ENCODE results near the gene MCF2L2. TPM values are rescaled to one million over a fixed set of nuclear protein-coding genes. Genes with fewer than 3 reads are reported as not detected.
"Not testable (repeated sequence)": the region's sequence is repeated elsewhere in the genome, so short reads cannot be mapped to it uniquely, and the experiment has no call there.

Gene MCF2L2
- polyA plus RNA-seq, 1 donor = 2.4 TPM

- H3K9me3 ChIP-seq (ENCODE audit: control insufficient read depth, low read depth, low read length) = no peaks in the 10 kb centered on the region
- no peak overlapping the region for H3K27ac ChIP-seq (ENCODE audit: low read length)
- peaks cover 23% of the 10 kb centered on the region for H3K27me3 ChIP-seq (ENCODE audit: control insufficient read depth, insufficient read depth, low read length)
- H3K4me3 ChIP-seq (ENCODE audit: low read length) = no peak overlapping the region
- H3K4me1 ChIP-seq (ENCODE audit: control insufficient read depth, insufficient read depth, low read length) = no peaks in the 10 kb centered on the region
- no peak for DNase-seq
- no peaks in the 10 kb centered on the region for H3K36me3 ChIP-seq (ENCODE audit: control insufficient read depth, insufficient read depth, low read length)
- 17% methylated on average over 1 of the region's 9 CpGs for WGBS (ENCODE audit: insufficient coverage, low lambda C conversion rate)
Measured at GRCh38 chr3:183434503-183434902, 6.1 kb upstream of the MCF2L2 start.

- WGBS (ENCODE audit: insufficient coverage, low lambda C conversion rate) = 67% methylated on average over 1 of the region's 5 CpGs
- Histone ChIP-seq H3K9me3 (ENCODE audit: control insufficient read depth, low read depth, low read length) (peaks cover 5% of the 10 kb centered on the region), H3K27me3 (ENCODE audit: control insufficient read depth, insufficient read depth, low read length) (peaks cover 52% of the 10 kb centered on the region), H3K4me3 (ENCODE audit: low read length) (no peak overlapping the region), H3K36me3 (ENCODE audit: control insufficient read depth, insufficient read depth, low read length) (no peaks in the 10 kb centered on the region), H3K4me1 (ENCODE audit: control insufficient read depth, insufficient read depth, low read length) (peaks cover 4% of the 10 kb centered on the region), H3K27ac (ENCODE audit: low read length) (no peak overlapping the region)
- DNase-seq = no peak
Measured at GRCh38 chr3:183430325-183430957, 2.0 kb upstream of the MCF2L2 start.

GRCh38 chr3:183427876-183428446 is 458 bp downstream of the MCF2L2 start:
- peaks cover 4% of the 10 kb centered on the region for H3K4me1 ChIP-seq (ENCODE audit: control insufficient read depth, insufficient read depth, low read length)
- no CpG with 5 or more reads among the region's 47 CpGs for WGBS (ENCODE audit: insufficient coverage, low lambda C conversion rate)
- H3K36me3 ChIP-seq (ENCODE audit: control insufficient read depth, insufficient read depth, low read length) = no peaks in the 10 kb centered on the region
- peak in 1 of 2 donors; percentile 44 for DNase-seq
- peaks cover 55% of the 10 kb centered on the region for H3K27me3 ChIP-seq (ENCODE audit: control insufficient read depth, insufficient read depth, low read length)
- H3K4me3 ChIP-seq (ENCODE audit: low read length) = peak overlapping the region; percentile 57
- no peak overlapping the region for H3K27ac ChIP-seq (ENCODE audit: low read length)
- peaks cover 5% of the 10 kb centered on the region for H3K9me3 ChIP-seq (ENCODE audit: control insufficient read depth, low read depth, low read length)

GRCh38 chr3:183427196-183427875 is 1.1 kb downstream of the MCF2L2 start:
- H3K9me3 ChIP-seq (ENCODE audit: control insufficient read depth, low read depth, low read length) = peaks cover 5% of the 10 kb centered on the region
- peaks cover 51% of the 10 kb centered on the region for H3K27me3 ChIP-seq (ENCODE audit: control insufficient read depth, insufficient read depth, low read length)
- H3K27ac ChIP-seq (ENCODE audit: low read length) = no peak overlapping the region
- no peaks in the 10 kb centered on the region for H3K36me3 ChIP-seq (ENCODE audit: control insufficient read depth, insufficient read depth, low read length)
- DNase-seq = no peak
- H3K4me1 ChIP-seq (ENCODE audit: control insufficient read depth, insufficient read depth, low read length) = peaks cover 4% of the 10 kb centered on the region
- WGBS (ENCODE audit: insufficient coverage, low lambda C conversion rate) = no CpG with 5 or more reads among the region's 28 CpGs
- peak overlapping the region; percentile 57 for H3K4me3 ChIP-seq (ENCODE audit: low read length)

- H3K36me3 ChIP-seq (ENCODE audit: control insufficient read depth, insufficient read depth, low read length); H3K27me3 ChIP-seq (ENCODE audit: control insufficient read depth, insufficient read depth, low read length); DNase-seq; H3K4me1 ChIP-seq (ENCODE audit: control insufficient read depth, insufficient read depth, low read length); H3K4me3 ChIP-seq (ENCODE audit: low read length); H3K27ac ChIP-seq (ENCODE audit: low read length); H3K9me3 ChIP-seq (ENCODE audit: control insufficient read depth, low read depth, low read length): not testable (repeated sequence)
- WGBS (ENCODE audit: insufficient coverage, low lambda C conversion rate) = no CpG with 5 or more reads among the region's 2 CpGs
Measured at GRCh38 chr3:183418807-183419206, 9.6 kb downstream of the MCF2L2 start.

GRCh38 chr3:183411216-183411922 is 17.1 kb downstream of the MCF2L2 start:
- WGBS (ENCODE audit: insufficient coverage, low lambda C conversion rate) = 100% methylated on average over 1 of the region's 3 CpGs

GRCh38 chr3:183410759-183411158 is 17.7 kb downstream of the MCF2L2 start:
- no peaks in the 10 kb centered on the region for H3K4me1 ChIP-seq (ENCODE audit: control insufficient read depth, insufficient read depth, low read length)
- DNase-seq = no peak
- H3K4me3 ChIP-seq (ENCODE audit: low read length) = no peak overlapping the region
- H3K36me3 ChIP-seq (ENCODE audit: control insufficient read depth, insufficient read depth, low read length) = no peaks in the 10 kb centered on the region
- H3K9me3 ChIP-seq (ENCODE audit: control insufficient read depth, low read depth, low read length) = no peaks in the 10 kb centered on the region
- H3K27ac ChIP-seq (ENCODE audit: low read length) = no peak overlapping the region
- H3K27me3 ChIP-seq (ENCODE audit: control insufficient read depth, insufficient read depth, low read length) = no peaks in the 10 kb centered on the region

More at GRCh38 chr3:183411216-183411922, 17.1 kb downstream of the MCF2L2 start:
- Histone ChIP-seq H3K9me3 (ENCODE audit: control insufficient read depth, low read depth, low read length) (no peaks in the 10 kb centered on the region), H3K27ac (ENCODE audit: low read length) (no peak overlapping the region), H3K4me1 (ENCODE audit: control insufficient read depth, insufficient read depth, low read length) (no peaks in the 10 kb centered on the region), H3K36me3 (ENCODE audit: control insufficient read depth, insufficient read depth, low read length) (no peaks in the 10 kb centered on the region), H3K4me3 (ENCODE audit: low read length) (no peak overlapping the region), H3K27me3 (ENCODE audit: control insufficient read depth, insufficient read depth, low read length) (no peaks in the 10 kb centered on the region)
- DNase-seq = no peak

- H3K27me3 ChIP-seq (ENCODE audit: control insufficient read depth, insufficient read depth, low read length) = no peaks in the 10 kb centered on the region
- DNase-seq = no peak
- 100% methylated on average over 1 of the region's 5 CpGs for WGBS (ENCODE audit: insufficient coverage, low lambda C conversion rate)
Measured at GRCh38 chr3:183410280-183410679, 18.1 kb downstream of the MCF2L2 start.

GRCh38 chr3:183409219-183409618 is 19.2 kb downstream of the MCF2L2 start:
- no peaks in the 10 kb centered on the region for H3K9me3 ChIP-seq (ENCODE audit: control insufficient read depth, low read depth, low read length)
- WGBS (ENCODE audit: insufficient coverage, low lambda C conversion rate) = no CpG with 5 or more reads among the region's 2 CpGs
- no peak overlapping the region for H3K27ac ChIP-seq (ENCODE audit: low read length)
- no peaks in the 10 kb centered on the region for H3K36me3 ChIP-seq (ENCODE audit: control insufficient read depth, insufficient read depth, low read length)
- DNase-seq = no peak
- no peak overlapping the region for H3K4me3 ChIP-seq (ENCODE audit: low read length)
- no peaks in the 10 kb centered on the region for H3K27me3 ChIP-seq (ENCODE audit: control insufficient read depth, insufficient read depth, low read length)
- no peaks in the 10 kb centered on the region for H3K4me1 ChIP-seq (ENCODE audit: control insufficient read depth, insufficient read depth, low read length)

More at GRCh38 chr3:183410280-183410679, 18.1 kb downstream of the MCF2L2 start:
- Histone ChIP-seq H3K4me1 (ENCODE audit: control insufficient read depth, insufficient read depth, low read length) (no peaks in the 10 kb centered on the region), H3K27ac (ENCODE audit: low read length) (no peak overlapping the region), H3K4me3 (ENCODE audit: low read length) (no peak overlapping the region), H3K36me3 (ENCODE audit: control insufficient read depth, insufficient read depth, low read length) (no peaks in the 10 kb centered on the region), H3K9me3 (ENCODE audit: control insufficient read depth, low read depth, low read length) (no peaks in the 10 kb centered on the region)

- Histone ChIP-seq H3K4me3 (ENCODE audit: low read length) (no peak overlapping the region), H3K9me3 (ENCODE audit: control insufficient read depth, low read depth, low read length) (no peaks in the 10 kb centered on the region), H3K27ac (ENCODE audit: low read length) (no peak overlapping the region), H3K36me3 (ENCODE audit: control insufficient read depth, insufficient read depth, low read length) (no peaks in the 10 kb centered on the region), H3K4me1 (ENCODE audit: control insufficient read depth, insufficient read depth, low read length) (no peaks in the 10 kb centered on the region), H3K27me3 (ENCODE audit: control insufficient read depth, insufficient read depth, low read length) (peaks cover 3% of the 10 kb centered on the region)
- 100% methylated on average over 1 of the region's 1 CpG for WGBS (ENCODE audit: insufficient coverage, low lambda C conversion rate)
- DNase-seq = no peak
Measured at GRCh38 chr3:183401678-183402077, 26.7 kb downstream of the MCF2L2 start.
